Stimulated activated naive CD8-positive, alpha-beta T cell treated with anti-CD3 and anti-CD28 coated beads, Interleukin-15, Interleukin-2, amounts not matched to agents 100 U/mL and 50 U/mL, for 24 hours (primary cell): Measurements from ENCODE around the gene EDAR.

Experiments
- ATAC-seq: fragments of 150-1000 bp; cut with Tn5 transposase; one replicate; pipeline ENCODE4 v1.10.0; 2021
- DNase-seq: peaks from one replicate; pipeline ENCODE4 v3.0.0; 2021

The EDAR gene

GRCh38 chr2:108907822-108908712 is 81.0 kb downstream of the EDAR start:
- ATAC-seq: no peak

GRCh38 chr2:108906403-108907077 is 82.5 kb downstream of the EDAR start:
- no peak for DNase-seq
- no peak for ATAC-seq

More at GRCh38 chr2:108907822-108908712, 81.0 kb downstream of the EDAR start:
- no peak for DNase-seq

GRCh38 chr2:108905906-108906305 is 83.1 kb downstream of the EDAR start:
- no peak for DNase-seq
- ATAC-seq: no peak

- ATAC-seq (no peak), DNase-seq (no peak)
Measured at GRCh38 chr2:108905176-108905575, 83.8 kb downstream of the EDAR start.

- no peak for DNase-seq
- ATAC-seq: no peak
Measured at GRCh38 chr2:108904680-108905079, 84.3 kb downstream of the EDAR start.

GRCh38 chr2:108898315-108899082 is 90.5 kb downstream of the EDAR start:
- ATAC-seq (no peak), DNase-seq (no peak)

- DNase-seq: no peak
- ATAC-seq: no peak
Measured at GRCh38 chr2:108896741-108897140, 92.3 kb downstream of the EDAR start.

GRCh38 chr2:108895188-108895587 is 93.8 kb downstream of the EDAR start:
- no peak for ATAC-seq
- no peak for DNase-seq

GRCh38 chr2:108894766-108895165 is 94.3 kb downstream of the EDAR start:
- ATAC-seq: no peak

GRCh38 chr2:108893277-108893676 is 95.7 kb downstream of the EDAR start:
- no peak for DNase-seq
- no peak for ATAC-seq

More at GRCh38 chr2:108894766-108895165, 94.3 kb downstream of the EDAR start:
- no peak for DNase-seq

- no peak for ATAC-seq
- no peak for DNase-seq
Measured at GRCh38 chr2:108889907-108890306, 99.1 kb downstream of the EDAR start.

GRCh38 chr2:108884619-108885018 is 104.4 kb downstream of the EDAR start:
- DNase-seq (no peak), ATAC-seq (no peak)

GRCh38 chr2:108878276-108878675 is 110.7 kb downstream of the EDAR start:
- no peak for ATAC-seq
- DNase-seq: no peak

- no peak for DNase-seq
- ATAC-seq: no peak
Measured at GRCh38 chr2:108877506-108877905, 111.5 kb downstream of the EDAR start.

- ATAC-seq: no peak
- no peak for DNase-seq
Measured at GRCh38 chr2:108870069-108870644, 118.9 kb downstream of the EDAR start.

GRCh38 chr2:108869542-108869941 is 119.5 kb downstream of the EDAR start:
- DNase-seq: no peak

GRCh38 chr2:108868911-108869310 is 120.1 kb downstream of the EDAR start:
- no peak for ATAC-seq
- DNase-seq: no peak

More at GRCh38 chr2:108869542-108869941, 119.5 kb downstream of the EDAR start:
- ATAC-seq: no peak

- DNase-seq (no peak), ATAC-seq (no peak)
Measured at GRCh38 chr2:108866041-108866440, 123.0 kb downstream of the EDAR start.

- no peak for ATAC-seq
- no peak for DNase-seq
Measured at GRCh38 chr2:108858894-108859293, 130.1 kb downstream of the EDAR start.

- ATAC-seq: no peak
Measured at GRCh38 chr2:108855194-108855593, 133.8 kb downstream of the EDAR start.

GRCh38 chr2:108854484-108854883 is 134.5 kb downstream of the EDAR start:
- no peak for DNase-seq

More at GRCh38 chr2:108855194-108855593, 133.8 kb downstream of the EDAR start:
- DNase-seq: no peak

GRCh38 chr2:108853421-108853820 is 135.6 kb downstream of the EDAR start:
- ATAC-seq (no peak), DNase-seq (no peak)

More at GRCh38 chr2:108854484-108854883, 134.5 kb downstream of the EDAR start:
- no peak for ATAC-seq
